HEK293 (cell line): Measurements from ENCODE around the gene C5orf15.

Experiments
- TCF7L2 ChIP-seq: IDR thresholded peaks from 2 replicates; pipeline ENCODE4 v1.6.1; 2011; ENCODE audit warnings: low read depth, mild to moderate bottlenecking, inconsistent platforms, low read length, moderate library complexity, borderline replicate concordance
- ZNF121 ChIP-seq: fragments of 450-650 bp; formaldehyde crosslinking; IDR thresholded peaks from 2 replicates; pipeline ENCODE4 v1.5.1; 2016; ENCODE audit warnings: missing biosample characterization, missing genetic modification characterization
- ZNF664 ChIP-seq: fragments of 450-650 bp; formaldehyde crosslinking; IDR thresholded peaks from 2 replicates; pipeline ENCODE4 v1.5.1; 2016; ENCODE audit warnings: missing biosample characterization, missing genetic modification characterization
- TF ChIP-seq, protein P1 (sequence below): fragments of 450-650 bp; formaldehyde crosslinking; IDR thresholded peaks from 2 replicates; pipeline ENCODE4 v1.5.1; 2016; ENCODE audit warnings: missing biosample characterization, missing genetic modification characterization

DNA sequence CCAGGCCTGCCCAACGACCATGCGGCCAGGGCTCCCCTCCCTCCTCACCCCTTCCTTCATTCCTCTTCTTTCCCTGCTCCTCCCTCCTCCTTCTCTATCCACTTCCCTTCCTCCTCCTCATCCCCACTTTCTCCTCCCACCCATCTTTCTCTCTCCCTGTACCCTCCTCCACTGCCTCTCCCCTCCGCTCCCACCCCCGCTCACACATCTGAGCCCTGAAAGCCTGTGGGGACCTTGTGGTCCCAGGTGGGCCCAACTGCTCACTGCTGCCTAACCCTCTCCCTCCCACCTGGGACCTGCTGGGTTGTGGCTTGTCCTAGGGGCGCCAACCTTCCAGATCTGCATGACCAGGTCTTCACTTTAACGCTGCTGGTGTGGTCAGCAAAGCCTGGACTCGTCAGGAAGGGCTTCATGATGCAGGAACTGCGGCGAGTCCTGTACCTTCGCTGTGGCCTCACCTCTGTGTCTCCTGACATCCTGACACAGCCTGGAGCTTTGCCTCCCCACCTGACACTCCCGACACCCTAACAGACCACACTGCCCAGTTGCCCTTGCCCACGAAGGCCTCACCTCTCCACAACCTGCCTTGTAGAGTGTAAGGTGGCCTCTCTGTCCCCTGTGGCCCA, 34.6 kb downstream of the C5orf15 start:
- TF ChIP-seq ZNF121 (tag by site-specific recombination) (no peak), ZNF664 (tag by site-specific recombination) (no peak), TCF7L2 (no peak)
- TF ChIP-seq, protein P1, sequence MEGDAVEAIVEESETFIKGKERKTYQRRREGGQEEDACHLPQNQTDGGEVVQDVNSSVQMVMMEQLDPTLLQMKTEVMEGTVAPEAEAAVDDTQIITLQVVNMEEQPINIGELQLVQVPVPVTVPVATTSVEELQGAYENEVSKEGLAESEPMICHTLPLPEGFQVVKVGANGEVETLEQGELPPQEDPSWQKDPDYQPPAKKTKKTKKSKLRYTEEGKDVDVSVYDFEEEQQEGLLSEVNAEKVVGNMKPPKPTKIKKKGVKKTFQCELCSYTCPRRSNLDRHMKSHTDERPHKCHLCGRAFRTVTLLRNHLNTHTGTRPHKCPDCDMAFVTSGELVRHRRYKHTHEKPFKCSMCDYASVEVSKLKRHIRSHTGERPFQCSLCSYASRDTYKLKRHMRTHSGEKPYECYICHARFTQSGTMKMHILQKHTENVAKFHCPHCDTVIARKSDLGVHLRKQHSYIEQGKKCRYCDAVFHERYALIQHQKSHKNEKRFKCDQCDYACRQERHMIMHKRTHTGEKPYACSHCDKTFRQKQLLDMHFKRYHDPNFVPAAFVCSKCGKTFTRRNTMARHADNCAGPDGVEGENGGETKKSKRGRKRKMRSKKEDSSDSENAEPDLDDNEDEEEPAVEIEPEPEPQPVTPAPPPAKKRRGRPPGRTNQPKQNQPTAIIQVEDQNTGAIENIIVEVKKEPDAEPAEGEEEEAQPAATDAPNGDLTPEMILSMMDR, result no peak
